HG03159 (cell line): Measurements from ENCODE around the gene CDK6.

ENCODE experiments used
- ATAC-seq: cut with Tn5 transposase; IDR thresholded peaks from one replicate; pipeline ENCODE4 v1.9.1; 2021; ENCODE audit warnings: mild to moderate bottlenecking, moderate library complexity; ENCODE audit not compliant: unreplicated experiment

Gene CDK6

GRCh38 chr7:92740134-92740533, 96.2 kb downstream of the CDK6 start:
- ATAC-seq: no peak

- no peak for ATAC-seq
Observed at GRCh38 chr7:92739091-92739490, 97.3 kb downstream of the CDK6 start.

DNA sequence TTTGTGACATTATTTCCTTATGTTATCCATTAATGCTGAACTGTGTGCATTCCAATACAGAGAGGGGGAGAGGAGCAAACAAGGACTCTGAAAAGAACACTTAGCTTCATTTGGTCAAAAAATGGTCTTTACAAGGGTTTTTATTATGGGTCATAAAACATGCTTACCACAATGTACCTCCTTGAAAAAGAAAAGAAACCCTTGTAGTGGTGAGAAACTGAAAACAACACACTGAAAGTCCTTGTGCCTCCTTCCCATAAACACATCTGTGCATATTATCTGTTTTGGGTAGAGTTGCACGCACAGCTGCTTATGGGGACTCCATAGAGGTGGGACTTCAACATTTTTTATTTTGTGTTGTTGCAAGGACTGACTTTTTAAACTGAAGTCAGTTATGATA, 98.7 kb downstream of the CDK6 start:
- peak; percentile 83 for ATAC-seq

GRCh38 chr7:92736870-92737269, 99.5 kb downstream of the CDK6 start:
- no peak for ATAC-seq

GRCh38 chr7:92735707-92736106, 100.7 kb downstream of the CDK6 start:
- no peak for ATAC-seq

DNA sequence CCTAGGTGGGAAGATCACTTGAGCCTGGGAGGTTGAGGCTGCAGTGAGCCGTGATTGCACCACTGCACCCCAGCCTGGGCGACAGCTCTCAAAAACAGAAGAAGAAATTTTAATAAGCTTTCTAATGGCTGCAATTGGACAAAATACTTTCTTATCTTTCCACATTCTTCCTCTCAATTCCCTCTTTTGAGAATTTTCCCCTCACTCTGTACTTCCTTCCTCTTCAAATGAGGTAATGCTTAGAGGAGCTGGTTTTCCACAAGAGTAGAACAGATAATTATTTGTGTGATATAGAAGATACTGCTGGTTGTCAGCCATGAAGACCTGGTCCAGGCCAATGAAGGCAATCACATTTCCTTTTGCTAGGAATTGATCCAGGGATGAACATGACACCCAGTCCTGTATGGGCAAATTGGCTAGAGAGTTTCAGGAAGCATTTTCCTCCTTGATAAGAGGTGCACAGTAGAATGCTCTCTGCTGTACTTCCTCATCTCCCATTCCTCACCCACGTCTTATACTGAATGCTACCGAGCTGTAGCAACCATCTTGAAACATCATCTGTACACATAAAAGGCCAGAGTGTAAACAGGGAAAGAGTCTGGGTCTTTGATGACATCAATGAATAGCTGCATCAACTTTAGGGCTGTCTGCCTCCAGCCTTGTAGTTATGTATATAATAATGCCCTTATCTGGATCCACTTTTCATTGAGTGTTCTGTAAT, 103.9 kb downstream of the CDK6 start:
- no peak for ATAC-seq

DNA sequence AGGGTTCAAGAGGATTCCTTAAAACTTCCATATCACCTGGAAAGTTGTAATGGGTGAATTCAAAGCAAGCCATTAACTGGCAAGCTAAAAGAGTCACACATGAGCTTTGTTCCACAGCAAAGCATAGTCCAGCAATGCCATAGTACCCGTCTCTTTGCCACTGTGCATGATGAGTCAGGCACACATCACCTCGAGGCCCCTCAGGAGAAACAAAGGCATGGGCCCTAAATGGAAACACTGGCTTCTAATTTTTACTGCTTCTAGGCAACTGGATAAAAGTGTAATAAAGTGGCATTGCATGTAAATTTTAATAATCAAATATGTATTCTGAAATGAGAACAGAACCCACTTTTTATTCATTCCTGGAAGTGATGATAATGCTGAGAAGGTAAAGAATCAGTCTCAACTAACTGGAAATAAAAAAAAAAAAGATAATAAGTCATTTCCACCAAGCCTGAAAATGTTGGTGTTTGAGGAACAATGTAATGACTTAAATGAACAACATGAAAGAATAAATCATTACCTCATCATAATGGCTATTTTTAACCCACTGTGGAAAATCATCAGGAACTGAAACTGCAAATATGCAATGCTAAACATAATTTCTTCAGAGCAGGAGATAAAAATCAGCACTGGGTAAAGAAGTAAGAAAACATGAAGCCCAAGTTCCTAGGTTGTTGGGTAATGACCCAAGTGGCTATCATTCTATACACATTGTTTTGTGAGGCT, 104.9 kb downstream of the CDK6 start:
- ATAC-seq: peak; percentile 53

- ATAC-seq: no peak
Observed at GRCh38 chr7:92730808-92731207, 105.6 kb downstream of the CDK6 start.

DNA sequence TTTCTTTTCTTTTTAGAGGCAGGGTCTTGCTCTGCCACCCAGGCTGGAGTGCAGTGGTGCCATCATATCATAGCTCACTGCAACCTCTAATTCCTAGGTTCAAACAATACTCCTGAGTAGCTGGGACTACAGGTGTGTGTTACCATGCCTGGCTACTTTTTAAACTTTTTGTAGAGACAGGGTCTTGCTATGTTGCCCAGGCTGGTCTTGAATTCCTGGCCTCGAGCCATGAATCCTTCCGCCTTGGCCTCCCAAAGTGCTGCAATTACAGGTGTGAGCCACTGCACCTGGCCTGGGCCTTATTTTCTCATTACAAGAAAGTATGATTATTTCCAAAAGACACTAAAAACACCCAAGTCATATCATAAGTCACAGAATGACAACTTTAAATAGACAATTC, 106.6 kb downstream of the CDK6 start:
- no peak for ATAC-seq

- ATAC-seq: no peak
Observed at GRCh38 chr7:92729172-92729571, 107.2 kb downstream of the CDK6 start.

DNA sequence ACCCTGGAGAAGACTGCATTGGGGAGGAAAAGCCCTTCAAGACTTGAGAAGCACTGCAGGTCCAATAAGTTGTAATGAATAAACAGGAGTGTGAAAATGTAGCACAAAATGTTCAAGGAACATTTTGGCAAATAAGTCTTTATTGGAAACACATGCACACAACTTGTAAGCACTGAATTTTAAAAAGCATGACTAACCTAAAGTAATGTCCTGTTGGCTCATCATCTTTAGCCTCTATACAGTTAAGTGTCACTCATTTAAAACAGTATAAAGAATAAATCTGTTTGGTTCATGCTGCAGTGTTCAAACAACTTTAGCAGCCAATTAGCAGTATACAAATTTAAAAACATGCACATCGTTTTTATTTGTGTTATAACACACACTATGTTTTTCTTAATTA, 108.6 kb downstream of the CDK6 start:
- no peak for ATAC-seq

DNA sequence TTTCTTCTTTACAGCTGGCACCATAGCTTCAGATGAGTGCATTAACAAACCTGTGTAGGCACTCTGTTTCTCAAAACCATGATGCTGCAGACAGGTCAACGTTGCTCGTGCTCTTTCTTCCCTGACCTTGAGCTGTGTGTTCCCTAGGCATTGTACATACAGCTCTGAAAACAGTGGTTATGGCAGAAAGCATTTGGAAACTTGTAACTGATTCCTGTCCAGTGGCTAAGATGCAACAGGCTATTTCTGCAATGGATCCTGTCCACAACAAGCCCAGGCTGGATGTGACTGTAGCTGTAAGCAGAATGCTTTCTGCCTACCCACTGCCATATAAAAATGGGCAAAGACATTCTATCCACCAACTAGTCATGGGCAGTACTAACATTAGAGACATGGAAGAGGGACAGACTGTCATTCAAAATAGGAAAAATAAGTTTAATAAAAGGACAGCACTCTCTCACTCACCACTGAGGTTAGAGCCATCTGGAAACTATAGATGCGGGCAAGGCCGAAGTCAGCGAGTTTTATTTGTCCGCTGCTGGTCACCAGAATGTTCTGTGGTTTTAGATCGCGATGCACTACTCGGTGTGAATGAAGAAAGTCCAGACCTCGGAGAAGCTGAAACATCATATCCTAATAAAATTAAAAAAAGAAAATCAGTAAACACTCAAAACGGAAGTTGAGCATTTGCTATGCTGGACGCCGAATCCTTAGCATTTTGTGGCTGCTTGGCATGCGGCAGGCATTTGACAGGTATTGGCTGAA, 111.0 kb downstream of the CDK6 start:
- ATAC-seq: no peak

GRCh38 chr7:92723943-92724342, 112.4 kb downstream of the CDK6 start:
- no peak for ATAC-seq

DNA sequence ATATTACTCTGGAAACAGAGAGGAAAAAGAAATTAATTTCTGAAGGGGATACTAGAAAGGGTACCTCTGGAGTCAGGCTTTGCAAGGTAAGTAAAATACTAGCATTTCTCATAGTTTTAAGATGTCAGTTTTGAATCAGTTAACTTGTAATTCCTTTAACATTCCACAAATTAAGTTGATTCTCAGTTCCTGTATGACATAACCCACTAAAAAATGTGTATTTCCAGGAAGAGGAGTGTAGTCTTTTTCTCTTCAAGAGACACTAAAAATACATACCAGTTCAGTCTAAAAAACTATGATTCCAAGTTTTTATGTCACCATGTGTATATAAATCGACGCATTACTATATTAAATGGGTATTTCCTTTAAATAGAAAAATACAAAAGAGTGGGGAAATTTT, 113.2 kb downstream of the CDK6 start:
- no peak for ATAC-seq

GRCh38 chr7:92722541-92722940, 113.8 kb downstream of the CDK6 start:
- no peak for ATAC-seq

DNA sequence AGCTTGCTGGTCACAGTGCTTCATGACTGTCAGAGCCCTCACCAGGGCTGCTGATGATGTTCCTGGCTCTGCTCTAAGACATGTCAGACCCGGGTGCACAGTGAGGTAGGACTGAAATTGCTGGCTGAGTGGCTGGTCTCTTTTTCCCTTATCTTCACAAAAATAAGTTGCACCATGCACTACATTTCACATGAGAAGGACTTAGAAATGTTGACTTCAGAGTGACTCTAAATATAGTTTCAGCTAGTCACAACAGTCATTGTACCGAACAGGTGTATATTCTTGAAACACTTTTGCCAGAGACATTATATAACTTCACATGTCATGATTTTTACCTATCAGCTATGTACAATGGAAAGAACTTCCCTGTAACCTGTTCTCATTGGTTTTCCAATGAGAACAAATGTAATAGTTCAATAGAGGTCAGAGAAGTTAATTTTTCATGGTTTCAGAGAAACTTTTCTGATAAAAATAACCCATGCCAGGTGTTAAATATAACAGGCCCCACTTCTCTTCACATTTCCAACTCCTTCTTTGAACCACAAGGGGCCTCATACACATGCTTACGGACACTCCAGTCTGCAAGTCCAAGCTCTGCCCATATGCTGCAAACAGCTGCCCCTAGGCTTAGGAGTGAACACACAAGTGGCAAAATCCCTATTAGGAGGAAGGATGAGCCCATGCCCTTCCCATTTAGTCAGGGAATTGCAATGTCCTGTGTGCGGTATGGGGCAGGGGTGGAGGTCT, 115.6 kb downstream of the CDK6 start:
- ATAC-seq: peak; percentile 57

GRCh38 chr7:92717993-92718716, 118.2 kb downstream of the CDK6 start:
- peak; percentile 71 for ATAC-seq

- peak; percentile 10 for ATAC-seq
Observed at GRCh38 chr7:92717623-92717992, 118.8 kb downstream of the CDK6 start.

- ATAC-seq: no peak
Observed at GRCh38 chr7:92716825-92717580, 119.4 kb downstream of the CDK6 start.

GRCh38 chr7:92715963-92716362, 120.4 kb downstream of the CDK6 start:
- ATAC-seq: no peak
